Activated CD4-positive, alpha-beta T cell treated with anti-CD3 and anti-CD28 coated beads for 4 hours (primary cell): ENCODE data around the gene TBX5.
"Not testable (repeated sequence)": the region's sequence is repeated elsewhere in the genome, so short reads cannot be mapped to it uniquely, and the experiment has no call there.

Experiments used
- DNase-seq, 2 donors: peaks; one replicate each; pipeline ENCODE4 v3.0.0-alpha.2; 2020

Gene TBX5

GRCh38 chr12:114368685-114369452, 37.1 kb downstream of the TBX5 start:
- DNase-seq = no peak

GRCh38 chr12:114361992-114362391, 44.0 kb downstream of the TBX5 start:
- DNase-seq = no peak

- DNase-seq = no peak
These were observed 44.4 kb downstream of the TBX5 start for GRCh38 chr12:114361545-114361944.

GRCh38 chr12:114360485-114360884, 45.5 kb downstream of the TBX5 start:
- no peak for DNase-seq

GRCh38 chr12:114355389-114356088, 50.4 kb downstream of the TBX5 start:
- DNase-seq = no peak

- DNase-seq = not testable (repeated sequence)
These were observed 56.7 kb downstream of the TBX5 start for GRCh38 chr12:114349239-114349638.

- DNase-seq = no peak
These were observed 58.1 kb downstream of the TBX5 start for GRCh38 chr12:114347861-114348260.

GRCh38 chr12:114344831-114345230, 61.1 kb downstream of the TBX5 start:
- DNase-seq = no peak

GRCh38 chr12:114344303-114344663, 61.7 kb downstream of the TBX5 start:
- no peak for DNase-seq

- no peak for DNase-seq
These were observed 62.2 kb downstream of the TBX5 start for GRCh38 chr12:114343585-114344302.

GRCh38 chr12:114342656-114343055, 63.3 kb downstream of the TBX5 start:
- no peak for DNase-seq

- no peak for DNase-seq
These were observed 64.3 kb downstream of the TBX5 start for GRCh38 chr12:114341635-114342034.

- DNase-seq = no peak
These were observed 65.7 kb downstream of the TBX5 start for GRCh38 chr12:114340231-114340630.

GRCh38 chr12:114339626-114340025, 66.3 kb downstream of the TBX5 start:
- no peak for DNase-seq

GRCh38 chr12:114335607-114336006, 70.3 kb downstream of the TBX5 start:
- no peak for DNase-seq

GRCh38 chr12:114334395-114334794, 71.5 kb downstream of the TBX5 start:
- DNase-seq = no peak

- no peak for DNase-seq
These were observed 77.7 kb downstream of the TBX5 start for GRCh38 chr12:114328292-114328691.

GRCh38 chr12:114327765-114328164, 78.2 kb downstream of the TBX5 start:
- no peak for DNase-seq

- no peak for DNase-seq
These were observed 84.4 kb downstream of the TBX5 start for GRCh38 chr12:114321524-114321923.

- no peak for DNase-seq
These were observed 85.0 kb downstream of the TBX5 start for GRCh38 chr12:114320968-114321367.

- DNase-seq = no peak
These were observed 85.8 kb downstream of the TBX5 start for GRCh38 chr12:114320101-114320500.

GRCh38 chr12:114319422-114319821, 86.5 kb downstream of the TBX5 start:
- no peak for DNase-seq

GRCh38 chr12:114318984-114319383, 87.0 kb downstream of the TBX5 start:
- no peak for DNase-seq

GRCh38 chr12:114316076-114316475, 89.9 kb downstream of the TBX5 start:
- no peak for DNase-seq
